ENCODE data around the gene ALPK1. TPM values are rescaled to one million over a fixed set of nuclear protein-coding genes. Genes with fewer than 3 reads are reported as not detected.

ALPK1 gene
- total RNA-seq, 1 donor from 2014 or later, result 26.9 TPM

GRCh38 chr4:112411781-112412550 is 114.8 kb downstream of the ALPK1 start:
- peaks cover 10% of the 10 kb centered on the region for H3K9me3 Mint-ChIP-seq
- peaks cover 10% of the 10 kb centered on the region for H3K4me1 Mint-ChIP-seq
- H3K27ac Mint-ChIP-seq, result no peak overlapping the region
- no peak overlapping the region for H3K4me3 Mint-ChIP-seq
- H3K36me3 Mint-ChIP-seq, result peaks cover 20% of the 10 kb centered on the region
- TF ChIP-seq CTCF (IDR thresholded peaks at IDR 0.05; ENCODE audit: unreplicated experiment), result no peak
- no peak for DNase-seq (ENCODE audit: low spot score in 2 of 2, unreplicated experiment in 2 of 2)
- H3K27me3 Mint-ChIP-seq (ENCODE audit: low read depth), result no peaks in the 10 kb centered on the region

DNA sequence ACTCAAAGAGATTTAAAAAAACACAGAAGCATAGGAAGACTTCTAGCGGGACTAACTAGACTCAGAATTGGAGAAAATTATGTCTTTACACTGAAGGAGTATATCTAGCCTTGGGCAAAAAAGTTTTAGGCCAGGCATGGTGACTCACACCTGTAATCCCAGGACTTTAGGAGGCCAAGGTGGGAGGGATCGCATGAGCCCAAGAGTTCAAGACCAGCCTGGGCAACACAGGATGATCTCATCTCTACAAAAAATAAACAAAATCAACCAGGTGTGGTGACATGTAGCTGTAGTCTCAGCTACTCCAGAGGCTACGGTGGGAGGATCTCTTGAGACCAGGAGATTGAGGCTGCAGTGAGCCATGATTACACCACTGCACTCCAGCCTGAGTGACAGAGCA is 119.3 kb downstream of the ALPK1 start:
- Mint-ChIP-seq H3K4me1 (peaks cover 8% of the 10 kb centered on the region), H3K27me3 (ENCODE audit: low read depth) (no peaks in the 10 kb centered on the region), H3K9me3 (peaks cover 16% of the 10 kb centered on the region), H3K36me3 (peaks cover 23% of the 10 kb centered on the region), H3K27ac (no peak overlapping the region), H3K4me3 (no peak overlapping the region)
- no peak for TF ChIP-seq CTCF (IDR thresholded peaks at IDR 0.05; ENCODE audit: unreplicated experiment)
- DNase-seq (ENCODE audit: low spot score in 2 of 2, unreplicated experiment in 2 of 2), result no peak

DNA sequence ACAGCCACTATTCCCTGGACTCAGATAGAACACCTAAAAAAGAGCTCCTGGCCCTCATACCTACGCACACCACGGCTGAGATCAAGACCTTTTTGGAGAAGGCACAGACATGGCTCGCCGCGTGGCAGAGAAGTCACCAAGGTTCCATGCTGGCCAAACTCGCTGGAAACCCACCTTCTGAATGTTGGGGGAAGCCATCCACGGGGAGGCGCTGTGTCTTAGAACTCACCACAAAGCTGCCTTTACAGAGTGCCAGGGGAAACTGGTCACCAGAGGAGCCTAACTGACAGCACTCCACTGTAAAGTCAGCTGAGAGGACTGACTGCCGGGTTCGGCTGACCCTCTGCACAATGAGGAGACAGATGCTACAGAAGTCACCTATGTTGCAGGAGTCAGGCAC is 120.9 kb downstream of the ALPK1 start:
- no peak for DNase-seq (ENCODE audit: low spot score in 2 of 2, unreplicated experiment in 2 of 2)
- H3K27me3 Mint-ChIP-seq (ENCODE audit: low read depth), result no peaks in the 10 kb centered on the region
- H3K36me3 Mint-ChIP-seq, result peaks cover 21% of the 10 kb centered on the region
- H3K9me3 Mint-ChIP-seq, result peaks cover 16% of the 10 kb centered on the region
- no peak overlapping the region for H3K4me3 Mint-ChIP-seq
- peaks cover 10% of the 10 kb centered on the region for H3K4me1 Mint-ChIP-seq
- H3K27ac Mint-ChIP-seq, result no peak overlapping the region
- no peak for TF ChIP-seq CTCF (IDR thresholded peaks at IDR 0.05; ENCODE audit: unreplicated experiment)

- peaks cover 6% of the 10 kb centered on the region for H3K9me3 Mint-ChIP-seq
- H3K4me1 Mint-ChIP-seq, result peaks cover 28% of the 10 kb centered on the region
- no peaks in the 10 kb centered on the region for H3K27me3 Mint-ChIP-seq (ENCODE audit: low read depth)
- H3K36me3 Mint-ChIP-seq, result peaks cover 9% of the 10 kb centered on the region
- no peak for TF ChIP-seq CTCF (IDR thresholded peaks at IDR 0.05; ENCODE audit: unreplicated experiment)
- H3K4me3 Mint-ChIP-seq, result no peak overlapping the region
- DNase-seq (ENCODE audit: low spot score in 2 of 2, unreplicated experiment in 2 of 2), result no peak
- no peak overlapping the region for H3K27ac Mint-ChIP-seq
Measured at GRCh38 chr4:112421911-112422310, 124.7 kb downstream of the ALPK1 start.

GRCh38 chr4:112422644-112423043 is 125.5 kb downstream of the ALPK1 start:
- Mint-ChIP-seq H3K9me3 (peaks cover 3% of the 10 kb centered on the region), H3K27ac (no peak overlapping the region), H3K36me3 (peaks cover 11% of the 10 kb centered on the region), H3K4me3 (no peak overlapping the region), H3K4me1 (peaks cover 28% of the 10 kb centered on the region), H3K27me3 (ENCODE audit: low read depth) (no peaks in the 10 kb centered on the region)
- no peak for DNase-seq (ENCODE audit: low spot score in 2 of 2, unreplicated experiment in 2 of 2)
- no peak for TF ChIP-seq CTCF (IDR thresholded peaks at IDR 0.05; ENCODE audit: unreplicated experiment)
